Kasumi-1 (cell line): ENCODE data around the gene TTC31.

Source experiments
- DNase-seq, 2 experiments: peaks; one replicate each; lab custom pipeline; 2025; lab: John Stamatoyannopoulos, UW

TTC31 gene

GRCh38 chr2:74526649-74527230 lies 43.9 kb downstream of the TTC31 start:
- no peak for DNase-seq

DNA sequence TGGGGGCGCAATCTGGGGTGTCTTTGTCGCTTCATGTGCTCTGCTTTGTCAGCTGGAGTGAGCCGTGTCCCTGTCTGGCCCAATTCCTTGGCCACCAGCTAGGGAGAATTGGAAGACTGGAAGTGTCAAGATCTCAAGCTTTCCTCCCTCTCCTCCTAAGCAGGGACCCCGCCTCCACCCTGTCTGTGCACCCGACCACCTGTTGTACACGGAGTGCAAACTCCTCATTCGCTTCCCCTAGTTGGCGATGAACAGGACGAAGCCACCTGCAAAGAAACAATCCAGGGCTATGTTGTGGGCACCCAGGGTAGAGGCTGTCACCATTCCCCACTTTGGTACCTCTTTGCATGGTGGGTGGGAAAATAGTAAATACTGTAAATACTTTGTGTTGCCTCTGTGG lies 44.9 kb downstream of the TTC31 start:
- no peak for DNase-seq

GRCh38 chr2:74528600-74529356 lies 45.9 kb downstream of the TTC31 start:
- no peak for DNase-seq

GRCh38 chr2:74529357-74530238 lies 46.7 kb downstream of the TTC31 start, which contains the start of the genes AUP1 and HTRA2:
TSS of gene AUP1 (minus strand) at chr2:74529706. CDS start at chr2:74529629, 77 bp downstream.
TSS of gene HTRA2 (plus strand) at chr2:74529933. CDS start at chr2:74530007, 74 bp downstream.
- peak; percentile 97 for DNase-seq

DNA sequence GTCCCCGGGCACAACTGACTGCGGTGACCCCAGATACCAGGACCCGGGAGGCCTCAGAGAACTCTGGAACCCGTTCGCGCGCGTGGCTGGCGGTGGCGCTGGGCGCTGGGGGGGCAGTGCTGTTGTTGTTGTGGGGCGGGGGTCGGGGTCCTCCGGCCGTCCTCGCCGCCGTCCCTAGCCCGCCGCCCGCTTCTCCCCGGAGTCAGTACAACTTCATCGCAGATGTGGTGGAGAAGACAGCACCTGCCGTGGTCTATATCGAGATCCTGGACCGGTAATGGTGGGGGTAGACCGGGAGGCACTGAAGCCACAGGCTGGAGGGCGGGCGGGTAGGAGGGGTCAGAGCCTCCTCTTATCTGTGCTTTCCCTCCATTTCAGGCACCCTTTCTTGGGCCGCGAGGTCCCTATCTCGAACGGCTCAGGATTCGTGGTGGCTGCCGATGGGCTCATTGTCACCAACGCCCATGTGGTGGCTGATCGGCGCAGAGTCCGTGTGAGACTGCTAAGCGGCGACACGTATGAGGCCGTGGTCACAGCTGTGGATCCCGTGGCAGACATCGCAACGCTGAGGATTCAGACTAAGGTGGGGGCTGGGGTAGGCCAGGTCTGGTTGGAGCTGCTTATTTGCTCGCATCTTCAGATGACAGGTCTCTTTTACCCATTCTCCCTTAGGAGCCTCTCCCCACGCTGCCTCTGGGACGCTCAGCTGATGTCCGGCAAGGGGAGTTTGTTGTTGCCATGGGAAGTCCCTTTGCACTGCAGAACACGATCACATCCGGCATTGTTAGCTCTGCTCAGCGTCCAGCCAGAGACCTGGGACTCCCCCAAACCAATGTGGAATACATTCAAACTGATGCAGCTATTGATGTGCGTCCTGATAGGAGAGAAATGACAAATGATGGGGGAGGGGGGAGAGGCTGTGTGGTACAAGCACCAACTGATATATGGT lies 47.6 kb downstream of the TTC31 start:
- DNase-seq = peak; percentile 51 to 54

DNA sequence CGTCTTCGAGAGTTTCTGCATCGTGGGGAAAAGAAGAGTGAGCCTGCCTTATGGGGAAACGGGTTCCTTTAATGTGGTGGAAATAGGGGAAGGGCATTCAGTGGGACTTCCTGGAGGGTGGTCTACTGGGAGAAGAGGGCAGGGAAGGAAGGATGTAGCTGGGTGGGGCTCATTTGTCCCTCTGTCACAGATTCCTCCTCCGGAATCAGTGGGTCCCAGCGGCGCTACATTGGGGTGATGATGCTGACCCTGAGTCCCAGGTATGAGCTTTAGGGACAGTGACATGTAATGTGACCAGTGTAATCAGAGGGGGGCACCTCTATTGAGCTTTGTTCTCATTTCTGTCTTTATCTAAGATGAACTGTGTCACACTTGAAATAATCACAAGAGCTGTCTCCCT lies 48.8 kb downstream of the TTC31 start:
- no peak for DNase-seq

DNA sequence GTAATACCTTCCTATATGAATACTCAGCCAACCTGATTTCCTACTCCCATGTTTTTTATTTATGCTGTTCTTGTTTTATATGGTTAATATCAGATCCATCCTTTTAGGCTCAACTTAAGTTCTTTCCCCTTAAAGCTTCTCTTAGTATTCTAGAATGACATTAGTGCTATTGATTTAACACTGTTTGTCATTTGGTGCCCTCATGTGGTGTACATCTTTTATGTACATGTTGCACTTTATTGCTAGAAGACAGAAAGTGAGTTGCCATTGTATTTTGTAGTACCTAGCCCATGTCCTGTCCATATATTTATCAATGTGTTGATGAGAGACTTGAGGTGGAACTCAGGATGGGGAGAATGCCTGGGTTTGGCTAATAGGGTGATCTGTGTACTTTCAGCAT lies 49.3 kb downstream of the TTC31 start:
- peak; percentile 45 to 66 for DNase-seq

DNA sequence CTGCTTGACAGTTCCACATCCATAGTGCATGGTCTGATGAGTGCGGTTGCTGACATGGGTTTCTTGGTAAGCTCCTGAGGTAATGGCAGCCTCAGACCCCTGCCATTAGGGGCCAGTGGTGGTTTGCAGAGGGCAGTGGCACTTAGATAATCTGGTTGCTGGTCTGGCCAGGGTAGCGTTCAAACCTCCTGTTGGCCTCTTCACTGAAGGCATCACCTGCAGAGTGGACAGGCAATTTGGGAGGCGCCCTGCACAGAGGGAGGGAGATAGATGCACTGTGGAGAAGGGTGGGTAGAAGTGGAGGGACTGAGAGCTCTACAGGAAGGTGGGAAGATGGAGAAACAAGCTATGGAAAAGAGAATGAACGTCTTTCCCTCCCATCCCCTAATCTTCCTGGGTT lies 50.6 kb downstream of the TTC31 start:
- no peak for DNase-seq

GRCh38 chr2:74534411-74534810 lies 51.5 kb downstream of the TTC31 start:
- DNase-seq = no peak

GRCh38 chr2:74535440-74535965 lies 52.6 kb downstream of the TTC31 start:
- DNase-seq = no peak

DNA sequence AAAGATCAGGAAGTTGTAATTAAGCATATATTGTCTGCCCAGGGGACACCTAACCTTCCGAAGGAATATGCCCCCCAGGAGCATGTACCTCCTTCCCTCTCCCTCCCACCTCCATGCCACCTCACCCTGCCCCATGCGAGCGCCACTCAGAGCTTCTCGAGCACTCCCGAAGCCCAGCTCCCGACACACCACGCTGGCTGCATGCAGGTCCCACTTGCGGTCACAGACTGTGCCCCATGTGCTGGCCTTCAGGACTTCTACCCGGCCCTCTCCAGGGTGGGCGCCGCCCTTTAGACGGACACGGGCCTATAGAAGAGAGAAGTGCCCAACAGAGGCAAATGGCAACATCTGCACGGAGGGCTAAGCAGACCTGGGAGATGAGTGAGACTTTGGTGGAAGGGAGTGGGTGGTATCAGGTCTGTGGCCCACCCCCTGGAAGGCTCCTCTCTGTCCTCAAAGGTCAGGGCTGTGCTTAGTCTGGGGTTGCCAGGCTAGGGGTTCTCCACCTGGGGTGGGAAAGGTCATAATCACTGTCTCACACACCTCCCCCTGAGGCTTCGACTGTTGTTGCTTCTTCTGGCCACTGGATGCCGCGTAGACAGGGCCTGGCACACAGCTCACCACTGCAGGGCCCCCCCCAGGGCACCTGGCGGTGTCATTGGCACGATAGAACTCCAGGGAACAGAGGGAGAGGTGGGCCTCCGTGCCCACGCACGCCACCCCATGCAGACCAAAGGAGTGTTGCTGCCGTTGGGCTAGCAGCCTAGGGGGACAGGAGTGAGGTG lies 53.5 kb downstream of the TTC31 start:
- DNase-seq = no peak

DNA sequence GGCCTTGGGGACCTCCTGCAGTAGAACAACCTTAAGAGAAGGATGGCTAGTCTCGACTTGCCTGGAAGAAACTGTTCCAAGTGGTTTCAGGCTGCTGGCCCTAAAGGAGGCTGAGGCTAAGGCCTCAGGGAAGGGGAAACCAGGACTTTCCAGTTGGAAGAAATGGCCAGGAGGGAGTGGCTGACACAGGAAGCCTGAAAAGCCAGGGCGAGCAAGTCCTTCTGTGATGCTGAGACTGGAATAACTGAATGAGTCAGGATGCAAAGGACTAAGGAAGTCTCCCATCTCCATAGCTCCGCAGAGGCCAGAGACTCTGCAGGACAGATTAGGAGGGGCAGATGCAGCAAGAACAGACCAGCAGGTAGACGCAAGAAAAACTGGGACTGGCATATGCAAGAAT lies 54.3 kb downstream of the TTC31 start:
- no peak for DNase-seq

GRCh38 chr2:74538881-74539339 lies 56.0 kb downstream of the TTC31 start:
- DNase-seq = no peak

DNA sequence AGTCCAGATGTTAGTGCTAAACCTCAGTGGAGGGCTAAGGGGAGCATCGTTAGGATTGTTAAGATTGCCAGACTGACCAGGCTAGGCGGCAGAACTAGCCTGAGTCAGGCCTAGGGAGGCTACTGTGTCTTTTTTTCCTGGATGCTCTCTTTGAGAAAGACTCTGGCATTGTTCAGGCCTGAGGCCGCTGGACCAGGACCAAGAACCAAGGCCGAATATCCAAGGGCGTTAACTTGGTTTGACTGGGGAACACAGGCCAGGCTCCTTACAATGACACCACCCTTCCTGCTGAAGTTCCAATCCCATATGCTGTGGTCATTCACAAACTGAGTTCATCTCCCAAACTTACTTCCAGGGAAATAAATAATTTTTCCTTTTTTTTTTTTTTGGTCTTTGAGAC lies 57.4 kb downstream of the TTC31 start:
- DNase-seq = no peak

DNA sequence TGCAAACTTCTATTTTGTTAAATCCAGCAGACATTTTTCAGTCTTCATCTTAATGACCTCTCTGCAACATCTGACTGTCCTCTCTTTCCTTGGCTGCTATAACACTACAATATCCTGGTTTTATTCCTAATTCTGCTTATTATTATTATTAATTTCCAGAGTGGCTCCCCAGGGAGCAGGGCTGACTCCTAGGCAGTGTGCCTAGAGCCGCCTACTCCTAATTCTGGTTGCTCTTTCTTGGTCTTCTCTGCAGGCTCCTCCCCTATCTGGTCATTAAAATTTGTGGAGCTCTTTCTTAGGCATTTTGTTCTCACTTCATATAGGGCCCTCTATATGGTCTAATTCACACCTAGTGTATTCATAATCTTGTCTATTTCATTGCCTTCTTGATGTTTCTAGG lies 60.1 kb downstream of the TTC31 start:
- DNase-seq = no peak
